ENCODE data around the gene PIGC.

Gene PIGC

GRCh38 chr1:172395576-172395975 lies 48.3 kb downstream of the PIGC start:
- Histone ChIP-seq H3K4me3 (ENCODE audit: low read depth, low read length) (no peak overlapping the region), H3K36me3 (ENCODE audit: control insufficient read depth, insufficient read depth, low read length) (no peaks in the 10 kb centered on the region), H3K9ac (ENCODE audit: low read depth, low read length) (no peak overlapping the region), H3K9me3 (ENCODE audit: control insufficient read depth, insufficient read depth, low read length) (no peaks in the 10 kb centered on the region), H3K27me3 (ENCODE audit: control insufficient read depth, insufficient read depth, low read length) (no peaks in the 10 kb centered on the region), H3K4me1 (ENCODE audit: control insufficient read depth, insufficient read depth, low read length) (peaks cover 25% of the 10 kb centered on the region)

DNA sequence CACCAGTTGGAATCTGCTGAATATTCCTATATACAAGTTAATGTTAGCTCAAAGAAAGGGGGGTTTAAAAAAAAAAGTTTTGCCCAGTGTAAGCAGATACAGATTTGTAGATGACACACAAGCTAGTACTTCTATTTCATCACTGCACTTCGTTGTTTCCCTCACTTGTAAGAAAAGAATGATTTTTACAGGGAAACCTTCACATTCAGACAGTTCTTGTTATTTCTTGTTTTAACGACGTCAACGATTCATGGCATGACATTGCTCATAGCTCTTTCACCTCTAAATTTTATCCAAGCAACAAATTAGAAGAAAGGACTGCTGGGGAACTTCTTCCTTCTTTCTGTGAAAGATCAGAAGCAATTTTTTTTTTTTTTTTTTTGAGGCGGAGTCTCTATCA lies 49.1 kb downstream of the PIGC start:
- no peak overlapping the region for H3K9ac ChIP-seq (ENCODE audit: low read depth, low read length)
- H3K36me3 ChIP-seq (ENCODE audit: control insufficient read depth, insufficient read depth, low read length): no peaks in the 10 kb centered on the region
- H3K4me3 ChIP-seq (ENCODE audit: low read depth, low read length): no peak overlapping the region
- H3K27me3 ChIP-seq (ENCODE audit: control insufficient read depth, insufficient read depth, low read length): no peaks in the 10 kb centered on the region
- no peaks in the 10 kb centered on the region for H3K9me3 ChIP-seq (ENCODE audit: control insufficient read depth, insufficient read depth, low read length)
- peaks cover 22% of the 10 kb centered on the region for H3K4me1 ChIP-seq (ENCODE audit: control insufficient read depth, insufficient read depth, low read length)

DNA sequence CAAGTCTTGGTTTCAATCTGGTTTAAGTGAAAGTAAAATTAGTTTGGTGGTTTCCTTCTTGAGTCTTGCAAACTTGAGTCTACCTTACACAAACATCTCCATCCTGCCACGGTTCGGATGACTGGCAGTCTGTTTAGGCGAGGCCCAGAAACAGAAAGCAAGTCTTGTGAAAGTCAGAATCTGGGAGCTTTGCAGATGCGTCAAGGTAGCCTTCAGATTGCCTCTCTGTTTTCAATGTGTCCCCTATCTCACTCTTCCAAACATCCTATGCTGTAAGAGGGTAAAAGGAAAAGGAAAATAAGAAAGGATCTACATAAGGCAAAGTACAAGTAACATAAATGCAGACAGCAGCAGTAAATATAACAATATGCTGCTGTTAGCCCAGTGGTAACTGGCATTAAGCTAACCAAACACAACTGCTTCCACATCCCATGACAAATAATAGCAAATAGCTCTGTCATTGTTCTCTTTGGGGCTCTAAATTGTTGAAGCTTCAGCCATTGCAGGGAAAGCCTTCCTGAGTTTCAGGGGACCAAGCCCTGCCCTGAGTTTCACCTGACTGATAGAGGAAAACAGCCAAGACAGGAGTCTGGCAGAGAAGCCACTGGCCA lies 49.6 kb downstream of the PIGC start:
- no peaks in the 10 kb centered on the region for H3K36me3 ChIP-seq (ENCODE audit: control insufficient read depth, insufficient read depth, low read length)
- no peaks in the 10 kb centered on the region for H3K27me3 ChIP-seq (ENCODE audit: control insufficient read depth, insufficient read depth, low read length)
- H3K4me3 ChIP-seq (ENCODE audit: low read depth, low read length): no peak overlapping the region
- peaks cover 19% of the 10 kb centered on the region for H3K4me1 ChIP-seq (ENCODE audit: control insufficient read depth, insufficient read depth, low read length)
- H3K9me3 ChIP-seq (ENCODE audit: control insufficient read depth, insufficient read depth, low read length): no peaks in the 10 kb centered on the region
- H3K9ac ChIP-seq (ENCODE audit: low read depth, low read length): no peak overlapping the region

DNA sequence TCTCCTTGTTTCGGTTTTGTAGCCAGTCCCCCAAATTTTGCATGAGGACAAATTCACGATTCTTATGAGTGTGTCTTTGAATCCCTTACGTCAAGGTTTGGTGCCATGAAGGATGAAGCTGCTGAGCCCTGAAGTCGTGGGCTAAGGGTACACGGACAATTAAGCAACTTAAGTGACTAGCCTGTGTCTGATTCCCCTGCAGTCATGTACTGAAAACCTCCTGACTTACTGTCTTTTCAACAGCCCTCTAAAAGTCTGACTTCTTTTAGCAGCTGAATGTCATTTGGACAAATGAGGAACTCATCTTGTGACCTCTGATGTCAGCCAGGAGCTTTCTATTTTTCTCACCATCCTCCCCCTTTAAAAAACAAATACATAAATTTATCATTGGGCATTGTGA lies 50.5 kb downstream of the PIGC start:
- no peak overlapping the region for H3K4me3 ChIP-seq (ENCODE audit: low read depth, low read length)
- H3K4me1 ChIP-seq (ENCODE audit: control insufficient read depth, insufficient read depth, low read length): peaks cover 17% of the 10 kb centered on the region
- no peak overlapping the region for H3K9ac ChIP-seq (ENCODE audit: low read depth, low read length)
- H3K36me3 ChIP-seq (ENCODE audit: control insufficient read depth, insufficient read depth, low read length): no peaks in the 10 kb centered on the region
- H3K27me3 ChIP-seq (ENCODE audit: control insufficient read depth, insufficient read depth, low read length): no peaks in the 10 kb centered on the region
- H3K9me3 ChIP-seq (ENCODE audit: control insufficient read depth, insufficient read depth, low read length): no peaks in the 10 kb centered on the region

- Histone ChIP-seq H3K4me3 (ENCODE audit: low read depth, low read length) (no peak overlapping the region), H3K36me3 (ENCODE audit: control insufficient read depth, insufficient read depth, low read length) (no peaks in the 10 kb centered on the region), H3K4me1 (ENCODE audit: control insufficient read depth, insufficient read depth, low read length) (peaks cover 17% of the 10 kb centered on the region), H3K27me3 (ENCODE audit: control insufficient read depth, insufficient read depth, low read length) (no peaks in the 10 kb centered on the region), H3K9me3 (ENCODE audit: control insufficient read depth, insufficient read depth, low read length) (no peaks in the 10 kb centered on the region), H3K9ac (ENCODE audit: low read depth, low read length) (no peak overlapping the region)
Observed at GRCh38 chr1:172391976-172392375, 51.9 kb downstream of the PIGC start.

Measured in iPS-15b (cell line).